ENCODE data around the gene TYRO3. TPM values are rescaled to one million over a fixed set of nuclear protein-coding genes. Genes with fewer than 3 reads are reported as not detected.

Gene TYRO3
- polyA plus RNA-seq, 2 donors: 23.2 to 24.2 TPM

- peaks cover 0 to 31% of the 10 kb centered on the region in 2 donors for H3K36me3 ChIP-seq (ENCODE audit: control insufficient read depth in 2 of 2, insufficient read depth in 2 of 2, low read length in 1 of 2)
Observed at GRCh38 chr15:41520636-41521035, 38.4 kb upstream of the TYRO3 start.

GRCh38 chr15:41521614-41522013 is 37.4 kb upstream of the TYRO3 start:
- 89 to 90% methylated on average over 9 of the region's 9 CpGs for WGBS, 2 donors
- Histone ChIP-seq H3K36me3 (ENCODE audit: control insufficient read depth in 2 of 2, insufficient read depth in 2 of 2, low read length in 1 of 2) (peaks cover 0 to 36% of the 10 kb centered on the region in 2 donors), H3K4me1 (ENCODE audit: control insufficient read depth in 2 of 2, insufficient read depth in 2 of 2, low read length in 1 of 2) (no peaks in the 10 kb centered on the region), H3K9me3 (ENCODE audit: control insufficient read depth in 2 of 2, insufficient read depth in 1 of 2, low read depth in 1 of 2, low read length in 1 of 2) (no peaks in the 10 kb centered on the region), H3K27ac (ENCODE audit: low read depth in 2 of 2, low read length in 1 of 2) (no peak overlapping the region), H3K4me3 (ENCODE audit: low read depth in 1 of 2, low read length in 2 of 2) (no peak overlapping the region), H3K27me3 (ENCODE audit: control insufficient read depth in 1 of 2, insufficient read depth in 2 of 2, low read length in 2 of 2) (no peaks in the 10 kb centered on the region)

More at GRCh38 chr15:41520636-41521035, 38.4 kb upstream of the TYRO3 start:
- Histone ChIP-seq H3K27ac (ENCODE audit: low read depth in 2 of 2, low read length in 1 of 2) (no peak overlapping the region), H3K9me3 (ENCODE audit: control insufficient read depth in 2 of 2, insufficient read depth in 1 of 2, low read depth in 1 of 2, low read length in 1 of 2) (no peaks in the 10 kb centered on the region), H3K27me3 (ENCODE audit: control insufficient read depth in 1 of 2, insufficient read depth in 2 of 2, low read length in 2 of 2) (no peaks in the 10 kb centered on the region), H3K4me3 (ENCODE audit: low read depth in 1 of 2, low read length in 2 of 2) (no peak overlapping the region), H3K4me1 (ENCODE audit: control insufficient read depth in 2 of 2, insufficient read depth in 2 of 2, low read length in 1 of 2) (no peaks in the 10 kb centered on the region)
- 94 to 96% methylated on average over 16 to 17 of the region's 17 CpGs for WGBS, 2 donors

- Histone ChIP-seq H3K4me1 (ENCODE audit: control insufficient read depth in 2 of 2, insufficient read depth in 2 of 2, low read length in 1 of 2) (no peaks in the 10 kb centered on the region), H3K9me3 (ENCODE audit: control insufficient read depth in 2 of 2, insufficient read depth in 1 of 2, low read depth in 1 of 2, low read length in 1 of 2) (no peaks in the 10 kb centered on the region), H3K36me3 (ENCODE audit: control insufficient read depth in 2 of 2, insufficient read depth in 2 of 2, low read length in 1 of 2) (peaks cover 0 to 42% of the 10 kb centered on the region in 2 donors), H3K27ac (ENCODE audit: low read depth in 2 of 2, low read length in 1 of 2) (no peak overlapping the region), H3K4me3 (ENCODE audit: low read depth in 1 of 2, low read length in 2 of 2) (no peak overlapping the region), H3K27me3 (ENCODE audit: control insufficient read depth in 1 of 2, insufficient read depth in 2 of 2, low read length in 2 of 2) (no peaks in the 10 kb centered on the region)
- 92 to 93% methylated on average over 5 of the region's 5 CpGs for WGBS, 2 donors
Observed at GRCh38 chr15:41523097-41523496, 35.9 kb upstream of the TYRO3 start.

- H3K9me3 ChIP-seq (ENCODE audit: control insufficient read depth in 2 of 2, insufficient read depth in 1 of 2, low read depth in 1 of 2, low read length in 1 of 2): no peaks in the 10 kb centered on the region
- no peak overlapping the region for H3K4me3 ChIP-seq (ENCODE audit: low read depth in 1 of 2, low read length in 2 of 2)
- peaks cover 15 to 43% of the 10 kb centered on the region in 2 donors for H3K36me3 ChIP-seq (ENCODE audit: control insufficient read depth in 2 of 2, insufficient read depth in 2 of 2, low read length in 1 of 2)
- no peak overlapping the region for H3K27ac ChIP-seq (ENCODE audit: low read depth in 2 of 2, low read length in 1 of 2)
- no peaks in the 10 kb centered on the region for H3K4me1 ChIP-seq (ENCODE audit: control insufficient read depth in 2 of 2, insufficient read depth in 2 of 2, low read length in 1 of 2)
- no peaks in the 10 kb centered on the region for H3K27me3 ChIP-seq (ENCODE audit: control insufficient read depth in 1 of 2, insufficient read depth in 2 of 2, low read length in 2 of 2)
- 84 to 89% methylated on average over 6 of the region's 6 CpGs for WGBS, 2 donors
Observed at GRCh38 chr15:41530363-41530956, 28.6 kb upstream of the TYRO3 start.

- Histone ChIP-seq H3K27ac (ENCODE audit: low read depth in 2 of 2, low read length in 1 of 2) (no peak overlapping the region), H3K9me3 (ENCODE audit: control insufficient read depth in 2 of 2, insufficient read depth in 1 of 2, low read depth in 1 of 2, low read length in 1 of 2) (no peaks in the 10 kb centered on the region), H3K4me1 (ENCODE audit: control insufficient read depth in 2 of 2, insufficient read depth in 2 of 2, low read length in 1 of 2) (no peaks in the 10 kb centered on the region), H3K4me3 (ENCODE audit: low read depth in 1 of 2, low read length in 2 of 2) (no peak overlapping the region), H3K36me3 (ENCODE audit: control insufficient read depth in 2 of 2, insufficient read depth in 2 of 2, low read length in 1 of 2) (peaks cover 13 to 18% of the 10 kb centered on the region in 2 donors), H3K27me3 (ENCODE audit: control insufficient read depth in 1 of 2, insufficient read depth in 2 of 2, low read length in 2 of 2) (no peaks in the 10 kb centered on the region)
- WGBS, 2 donors: 95 to 96% methylated on average over 1 of the region's 1 CpG
Observed at GRCh38 chr15:41535544-41535943, 23.5 kb upstream of the TYRO3 start.

- Histone ChIP-seq H3K27ac (ENCODE audit: low read depth in 2 of 2, low read length in 1 of 2) (no peak overlapping the region), H3K36me3 (ENCODE audit: control insufficient read depth in 2 of 2, insufficient read depth in 2 of 2, low read length in 1 of 2) (peaks cover 11 to 13% of the 10 kb centered on the region in 2 donors)
- WGBS, 2 donors: 90 to 94% methylated on average over 11 of the region's 11 CpGs
Observed at GRCh38 chr15:41536866-41537265, 22.1 kb upstream of the TYRO3 start.

GRCh38 chr15:41543521-41543870 is 15.5 kb upstream of the TYRO3 start:
- Histone ChIP-seq H3K27me3 (ENCODE audit: control insufficient read depth in 1 of 2, insufficient read depth in 2 of 2, low read length in 2 of 2) (no peaks in the 10 kb centered on the region), H3K9me3 (ENCODE audit: control insufficient read depth in 2 of 2, insufficient read depth in 1 of 2, low read depth in 1 of 2, low read length in 1 of 2) (no peaks in the 10 kb centered on the region), H3K27ac (ENCODE audit: low read depth in 2 of 2, low read length in 1 of 2) (peak overlapping the region; percentile 81 to 88), H3K36me3 (ENCODE audit: control insufficient read depth in 2 of 2, insufficient read depth in 2 of 2, low read length in 1 of 2) (no peaks in the 10 kb centered on the region), H3K4me3 (ENCODE audit: low read depth in 1 of 2, low read length in 2 of 2) (peak overlapping the region; percentile 95 to 98), H3K4me1 (ENCODE audit: control insufficient read depth in 2 of 2, insufficient read depth in 2 of 2, low read length in 1 of 2) (peaks cover 0 to 3% of the 10 kb centered on the region in 2 donors)
- 4 to 5% methylated on average over 8 of the region's 8 CpGs for WGBS, 2 donors

More at GRCh38 chr15:41536866-41537265, 22.1 kb upstream of the TYRO3 start:
- H3K4me3 ChIP-seq (ENCODE audit: low read depth in 1 of 2, low read length in 2 of 2): no peak overlapping the region
- no peaks in the 10 kb centered on the region for H3K27me3 ChIP-seq (ENCODE audit: control insufficient read depth in 1 of 2, insufficient read depth in 2 of 2, low read length in 2 of 2)
- H3K9me3 ChIP-seq (ENCODE audit: control insufficient read depth in 2 of 2, insufficient read depth in 1 of 2, low read depth in 1 of 2, low read length in 1 of 2): no peaks in the 10 kb centered on the region
- H3K4me1 ChIP-seq (ENCODE audit: control insufficient read depth in 2 of 2, insufficient read depth in 2 of 2, low read length in 1 of 2): no peaks in the 10 kb centered on the region

- Histone ChIP-seq H3K9me3 (ENCODE audit: control insufficient read depth in 2 of 2, insufficient read depth in 1 of 2, low read depth in 1 of 2, low read length in 1 of 2) (no peaks in the 10 kb centered on the region), H3K4me3 (ENCODE audit: low read depth in 1 of 2, low read length in 2 of 2) (peak overlapping the region in 1 of 2 donors; percentile 5), H3K4me1 (ENCODE audit: control insufficient read depth in 2 of 2, insufficient read depth in 2 of 2, low read length in 1 of 2) (peaks cover 0 to 3% of the 10 kb centered on the region in 2 donors), H3K36me3 (ENCODE audit: control insufficient read depth in 2 of 2, insufficient read depth in 2 of 2, low read length in 1 of 2) (no peaks in the 10 kb centered on the region), H3K27me3 (ENCODE audit: control insufficient read depth in 1 of 2, insufficient read depth in 2 of 2, low read length in 2 of 2) (no peaks in the 10 kb centered on the region), H3K27ac (ENCODE audit: low read depth in 2 of 2, low read length in 1 of 2) (no peak overlapping the region)
- WGBS, 2 donors: 67 to 72% methylated on average over 13 to 15 of the region's 15 CpGs
Observed at GRCh38 chr15:41544650-41545015, 14.4 kb upstream of the TYRO3 start.

- Histone ChIP-seq H3K4me1 (ENCODE audit: control insufficient read depth in 2 of 2, insufficient read depth in 2 of 2, low read length in 1 of 2) (peaks cover 0 to 3% of the 10 kb centered on the region in 2 donors), H3K27ac (ENCODE audit: low read depth in 2 of 2, low read length in 1 of 2) (no peak overlapping the region), H3K36me3 (ENCODE audit: control insufficient read depth in 2 of 2, insufficient read depth in 2 of 2, low read length in 1 of 2) (no peaks in the 10 kb centered on the region), H3K27me3 (ENCODE audit: control insufficient read depth in 1 of 2, insufficient read depth in 2 of 2, low read length in 2 of 2) (no peaks in the 10 kb centered on the region), H3K4me3 (ENCODE audit: low read depth in 1 of 2, low read length in 2 of 2) (no peak overlapping the region), H3K9me3 (ENCODE audit: control insufficient read depth in 2 of 2, insufficient read depth in 1 of 2, low read depth in 1 of 2, low read length in 1 of 2) (no peaks in the 10 kb centered on the region)
- 71 to 73% methylated on average over 3 of the region's 3 CpGs for WGBS, 2 donors
Observed at GRCh38 chr15:41545218-41545617, 13.8 kb upstream of the TYRO3 start.

Measured in esophagus (tissue), 2 donors.